ENCODE measurements around the gene COPZ1.

The COPZ1 gene

GRCh38 chr12:54379398-54380201 lies 54.7 kb downstream of the COPZ1 start:
- peak; percentile 87 for DNase-seq

- DNase-seq, result no peak
These were observed 56.2 kb downstream of the COPZ1 start for GRCh38 chr12:54381136-54381535.

- no peak for DNase-seq
These were observed 58.2 kb downstream of the COPZ1 start for GRCh38 chr12:54383041-54383609.

GRCh38 chr12:54384591-54385041 lies 59.7 kb downstream of the COPZ1 start, which contains the start of gene ZNF385A:
ZNF385A (minus strand) TSS chr12:54384733; CDS start chr12:54384514, 219 bp downstream.
- no peak for DNase-seq

GRCh38 chr12:54385251-54385914 lies 60.5 kb downstream of the COPZ1 start:
- no peak for DNase-seq

GRCh38 chr12:54386403-54387113 lies 61.6 kb downstream of the COPZ1 start:
- no peak for DNase-seq

GRCh38 chr12:54387114-54387467 lies 62.2 kb downstream of the COPZ1 start:
- no peak for DNase-seq

- DNase-seq, result no peak
These were observed 63.6 kb downstream of the COPZ1 start for GRCh38 chr12:54388237-54389133.

GRCh38 chr12:54389134-54389508 lies 64.2 kb downstream of the COPZ1 start:
- DNase-seq, result no peak

GRCh38 chr12:54389607-54390175 lies 64.8 kb downstream of the COPZ1 start:
- DNase-seq, result no peak

- no peak for DNase-seq
These were observed 65.3 kb downstream of the COPZ1 start for GRCh38 chr12:54390176-54390667.

GRCh38 chr12:54390668-54391551 lies 66.0 kb downstream of the COPZ1 start:
- DNase-seq, result peak; percentile 55

- no peak for DNase-seq
These were observed 67.7 kb downstream of the COPZ1 start for GRCh38 chr12:54392485-54393206.

GRCh38 chr12:54393207-54393609 lies 68.3 kb downstream of the COPZ1 start:
- DNase-seq, result no peak

GRCh38 chr12:54393743-54394142 lies 68.8 kb downstream of the COPZ1 start:
- no peak for DNase-seq

GRCh38 chr12:54394281-54394719 lies 69.4 kb downstream of the COPZ1 start:
- peak; percentile 67 for DNase-seq

GRCh38 chr12:54394986-54395385 lies 70.1 kb downstream of the COPZ1 start:
- no peak for DNase-seq

GRCh38 chr12:54395545-54395944 lies 70.6 kb downstream of the COPZ1 start:
- DNase-seq, result no peak

- DNase-seq, result no peak
These were observed 72.2 kb downstream of the COPZ1 start for GRCh38 chr12:54397157-54397556.

- no peak for DNase-seq
These were observed 73.3 kb downstream of the COPZ1 start for GRCh38 chr12:54398218-54398617.

All from COR-L47 (cell line).